ENCODE results near the gene FHOD1. TPM values are rescaled to one million over a fixed set of nuclear protein-coding genes. Genes with fewer than 3 reads are reported as not detected.

The FHOD1 gene
- total and polyA plus RNA-seq, 8 donors: 68.4 to 300 (median 186) TPM

GRCh38 chr16:67180166-67180565, 67.1 kb downstream of the FHOD1 start:
- H3K4me1 ChIP-seq: peaks cover 29 to 63% of the 10 kb centered on the region in 2 donors
- peaks cover 0 to 30% of the 10 kb centered on the region in 2 donors for H3K27me3 ChIP-seq
- TF ChIP-seq CTCF (IDR thresholded peaks at IDR 0.05): no peak
- no peak overlapping the region for H3K27ac ChIP-seq
- intact Hi-C loops (cut with DNase I): loop anchor here in 1 of 2 donors (10.0 kb wide), 1 partner anchor 205 kb away; no protein-coding TSS in a partner anchor
- no peaks in the 10 kb centered on the region for H3K36me3 ChIP-seq
- DNase-seq (peak in 1 of 4 donors; percentile 68), ATAC-seq (no peak)
- no peaks in the 10 kb centered on the region for H3K9me3 ChIP-seq
- H3K4me3 ChIP-seq: no peak overlapping the region

GRCh38 chr16:67179421-67180080, 67.7 kb downstream of the FHOD1 start:
- no peak overlapping the region for H3K4me3 ChIP-seq
- no peak for DNase-seq
- intact Hi-C loops (cut with DNase I): loop anchor here in 1 of 2 donors (10.0 kb wide), 1 partner anchor 205 kb away; no protein-coding TSS in a partner anchor
- peaks cover 27 to 63% of the 10 kb centered on the region in 2 donors for H3K4me1 ChIP-seq
- H3K27me3 ChIP-seq: peaks cover 0 to 30% of the 10 kb centered on the region in 2 donors
- TF ChIP-seq CTCF (IDR thresholded peaks at IDR 0.05): no peak
- no peak for ATAC-seq
- H3K9me3 ChIP-seq: no peaks in the 10 kb centered on the region
- no peaks in the 10 kb centered on the region for H3K36me3 ChIP-seq
- H3K27ac ChIP-seq: no peak overlapping the region

Small RNA genes lying within 50 kb of the gene (microRNA-seq; reads per million reads assigned to microRNA genes)
- 142 to 156 reads per million in 2 donors for gene MIR328

Other genes with a start within 250 kb of the FHOD1 start
- 10 to 100 TPM; 46.8 to 47.6 TPM for gene CBFB, start 218.3 kb downstream of the FHOD1 start, total RNA-seq
- 10 to 100 TPM; 58.4 to 69.9 (median 64.8) TPM for gene CBFB, start 218.3 kb downstream of the FHOD1 start, polyA plus RNA-seq (ENCODE audit: insufficient read length in 6 of 6)
- 10 to 100 TPM; 12.3 to 21.7 TPM for gene PHAF1, start 137.5 kb downstream of the FHOD1 start, total RNA-seq
- 10 to 100 TPM; 22.7 to 26.5 (median 23.6) TPM for gene PHAF1, start 137.5 kb downstream of the FHOD1 start, polyA plus RNA-seq (ENCODE audit: insufficient read length in 6 of 6)
- 10 to 100 TPM; 18.6 to 29.4 TPM for gene B3GNT9, start 96.5 kb downstream of the FHOD1 start, total RNA-seq
- 10 to 100 TPM; 16.2 to 25.7 (median 19.9) TPM for gene B3GNT9, start 96.5 kb downstream of the FHOD1 start, polyA plus RNA-seq (ENCODE audit: insufficient read length in 6 of 6)
- 10 to 100 TPM; 25.1 to 25.5 TPM for gene TRADD, start 87.6 kb downstream of the FHOD1 start, total RNA-seq
- gene TRADD, start 87.6 kb downstream of the FHOD1 start, polyA plus RNA-seq (ENCODE audit: insufficient read length in 6 of 6): 1 to 10 TPM; 5.8 to 8.6 (median 7.8) TPM
- 10 to 100 TPM; 22.1 to 22.9 TPM for gene FBXL8, start 87.5 kb downstream of the FHOD1 start, total RNA-seq
- gene FBXL8, start 87.5 kb downstream of the FHOD1 start, polyA plus RNA-seq (ENCODE audit: insufficient read length in 6 of 6): 1 to 10 TPM; 1.8 to 4.1 (median 3.2) TPM
- gene HSF4, start 82.7 kb downstream of the FHOD1 start, total RNA-seq: 10 to 100 TPM; 28.1 to 38.2 TPM
- gene HSF4, start 82.7 kb downstream of the FHOD1 start, polyA plus RNA-seq (ENCODE audit: insufficient read length in 6 of 6): 1 to 10 TPM; 2.5 to 5.9 (median 4.8) TPM
- 10 to 100 TPM; 29.5 to 36.7 TPM for gene NOL3, start 76.9 kb downstream of the FHOD1 start, total RNA-seq
- gene NOL3, start 76.9 kb downstream of the FHOD1 start, polyA plus RNA-seq (ENCODE audit: insufficient read length in 6 of 6): 10 to 100 TPM; 11.9 to 19.6 (median 17.3) TPM
- 10 to 100 TPM; 36.8 to 44.7 TPM for gene MATCAP1, start 63.5 kb downstream of the FHOD1 start, total RNA-seq
- 10 to 100 TPM; 43.5 to 66.9 (median 59.5) TPM for gene MATCAP1, start 63.5 kb downstream of the FHOD1 start, polyA plus RNA-seq (ENCODE audit: insufficient read length in 6 of 6)
- 10 to 100 TPM; 10.9 to 16.9 TPM for gene EXOC3L1, start 57.3 kb downstream of the FHOD1 start, total RNA-seq
- gene EXOC3L1, start 57.3 kb downstream of the FHOD1 start, polyA plus RNA-seq (ENCODE audit: insufficient read length in 6 of 6): 10 to 100 TPM in 2 of 6 donors, 1 to 10 TPM in 4; 7.5 to 13.7 (median 9.7) TPM
- 10 to 100 TPM; 47.7 to 81.4 TPM for gene E2F4, start 55.3 kb downstream of the FHOD1 start, total RNA-seq
- 10 to 100 TPM; 45.7 to 70.8 (median 53.9) TPM for gene E2F4, start 55.3 kb downstream of the FHOD1 start, polyA plus RNA-seq (ENCODE audit: insufficient read length in 6 of 6)
- gene ELMO3, start 48.4 kb downstream of the FHOD1 start, total RNA-seq: 10 to 100 TPM; 14.8 to 21.2 TPM
- 1 to 10 TPM; 4.9 to 9.6 (median 6.8) TPM for gene ELMO3, start 48.4 kb downstream of the FHOD1 start, polyA plus RNA-seq (ENCODE audit: insufficient read length in 6 of 6)
- gene TMEM208, start 20.4 kb downstream of the FHOD1 start, total RNA-seq: 10 to 100 TPM; 43.8 to 56.9 TPM
- gene TMEM208, start 20.4 kb downstream of the FHOD1 start, polyA plus RNA-seq (ENCODE audit: insufficient read length in 6 of 6): 10 to 100 TPM; 23.1 to 26.4 (median 24.8) TPM
- gene SLC9A5, start 1.5 kb upstream of the FHOD1 start, total RNA-seq: 1 to 10 TPM; 3.2 to 4.0 TPM
- 10 to 100 TPM; 18.8 to 26.1 (median 22.6) TPM for gene SLC9A5, start 1.5 kb upstream of the FHOD1 start, polyA plus RNA-seq (ENCODE audit: insufficient read length in 6 of 6)
- gene PLEKHG4, start 32.1 kb upstream of the FHOD1 start, total RNA-seq: 10 to 100 TPM; 24.9 to 28.5 TPM
- 10 to 100 TPM; 28.8 to 40.3 (median 35.6) TPM for gene PLEKHG4, start 32.1 kb upstream of the FHOD1 start, polyA plus RNA-seq (ENCODE audit: insufficient read length in 6 of 6)
- under 1 TPM in 1 of 2 donors, not detected in 1; 0.73 TPM for gene KCTD19, start 79.3 kb upstream of the FHOD1 start, total RNA-seq
- gene KCTD19, start 79.3 kb upstream of the FHOD1 start, polyA plus RNA-seq (ENCODE audit: insufficient read length in 6 of 6): 10 to 100 TPM in 1 of 6 donors, 1 to 10 TPM in 5; 6.9 to 13.1 (median 8.4) TPM
- gene LRRC36, start 79.3 kb upstream of the FHOD1 start, total RNA-seq: 10 to 100 TPM in 1 of 2 donors, 1 to 10 TPM in 1; 3.0 to 19.5 TPM
- 10 to 100 TPM; 46.6 to 73.6 (median 62.2) TPM for gene LRRC36, start 79.3 kb upstream of the FHOD1 start, polyA plus RNA-seq (ENCODE audit: insufficient read length in 6 of 6)
- gene TPPP3, start 146.0 kb upstream of the FHOD1 start, total RNA-seq: 10 to 100 TPM; 79.2 to 91.3 TPM
- gene TPPP3, start 146.0 kb upstream of the FHOD1 start, polyA plus RNA-seq (ENCODE audit: insufficient read length in 6 of 6): 100 to 1,000 TPM; 320 to 403 (median 367) TPM
- gene ZDHHC1, start 169.0 kb upstream of the FHOD1 start, total RNA-seq: 10 to 100 TPM; 14.4 to 14.7 TPM
- gene ZDHHC1, start 169.0 kb upstream of the FHOD1 start, polyA plus RNA-seq (ENCODE audit: insufficient read length in 6 of 6): 10 to 100 TPM; 16.5 to 24.1 (median 20.0) TPM
- 1 to 10 TPM; 2.5 to 3.9 TPM for gene HSD11B2, start 183.6 kb upstream of the FHOD1 start, total RNA-seq
- 10 to 100 TPM; 36.9 to 81.1 (median 64.1) TPM for gene HSD11B2, start 183.6 kb upstream of the FHOD1 start, polyA plus RNA-seq (ENCODE audit: insufficient read length in 6 of 6)
- gene ATP6V0D1, start 233.7 kb upstream of the FHOD1 start, total RNA-seq: 100 to 1,000 TPM; 142 to 185 TPM
- 10 to 100 TPM; 48.5 to 65.5 (median 58.0) TPM for gene ATP6V0D1, start 233.7 kb upstream of the FHOD1 start, polyA plus RNA-seq (ENCODE audit: insufficient read length in 6 of 6)
- 1 to 10 TPM; 1.5 to 1.9 TPM for gene AGRP, start 236.1 kb upstream of the FHOD1 start, total RNA-seq
- under 1 TPM in 5 of 6 donors, not detected in 1; 0.18 to 0.69 (median 0.29) TPM for gene AGRP, start 236.1 kb upstream of the FHOD1 start, polyA plus RNA-seq (ENCODE audit: insufficient read length in 6 of 6)

All from left lung (tissue), 10 donors.